Measurements from ENCODE around the gene RPS6KB1.
"Not testable (repeated sequence)": the region's sequence is repeated elsewhere in the genome, so short reads cannot be mapped to it uniquely, and the experiment has no call there.

The RPS6KB1 gene

GRCh38 chr17:59940697-59941096, 47.8 kb downstream of the RPS6KB1 start:
- DNase-seq (ENCODE audit: low read depth, low spot score) = not testable (repeated sequence)

GRCh38 chr17:59941131-59941530, 48.2 kb downstream of the RPS6KB1 start:
- DNase-seq (ENCODE audit: low read depth, low spot score) = no peak

- not testable (repeated sequence) for DNase-seq (ENCODE audit: low read depth, low spot score)
These were observed 53.5 kb downstream of the RPS6KB1 start for GRCh38 chr17:59946433-59946832.

- not testable (repeated sequence) for DNase-seq (ENCODE audit: low read depth, low spot score)
These were observed 54.4 kb downstream of the RPS6KB1 start for GRCh38 chr17:59947310-59947709.

- no peak for DNase-seq (ENCODE audit: low read depth, low spot score)
These were observed 57.1 kb downstream of the RPS6KB1 start for GRCh38 chr17:59950049-59950448.

GRCh38 chr17:59954856-59955255, 61.9 kb downstream of the RPS6KB1 start:
- no peak for DNase-seq (ENCODE audit: low read depth, low spot score)

GRCh38 chr17:59959574-59959973, 66.7 kb downstream of the RPS6KB1 start:
- DNase-seq (ENCODE audit: low read depth, low spot score) = not testable (repeated sequence)

- DNase-seq (ENCODE audit: low read depth, low spot score) = no peak
These were observed 69.9 kb downstream of the RPS6KB1 start for GRCh38 chr17:59962739-59963318.

GRCh38 chr17:59963738-59964481, 71.0 kb downstream of the RPS6KB1 start:
- DNase-seq (ENCODE audit: low read depth, low spot score) = peak; percentile 23

GRCh38 chr17:59964482-59965328, 71.8 kb downstream of the RPS6KB1 start, which contains the start of gene RNFT1:
TSS of gene RNFT1 (minus strand) at chr17:59964740. CDS start at chr17:59964663, 77 bp downstream.
- peak; percentile 82 for DNase-seq (ENCODE audit: low read depth, low spot score)

- not testable (repeated sequence) for DNase-seq (ENCODE audit: low read depth, low spot score)
These were observed 78.8 kb downstream of the RPS6KB1 start for GRCh38 chr17:59971771-59972170.

- no peak for DNase-seq (ENCODE audit: low read depth, low spot score)
These were observed 79.9 kb downstream of the RPS6KB1 start for GRCh38 chr17:59972778-59973177.

GRCh38 chr17:59973483-59973882, 80.6 kb downstream of the RPS6KB1 start:
- DNase-seq (ENCODE audit: low read depth, low spot score) = not testable (repeated sequence)

- DNase-seq (ENCODE audit: low read depth, low spot score) = not testable (repeated sequence)
These were observed 82.2 kb downstream of the RPS6KB1 start for GRCh38 chr17:59975166-59975565.

- DNase-seq (ENCODE audit: low read depth, low spot score) = not testable (repeated sequence)
These were observed 103.7 kb downstream of the RPS6KB1 start for GRCh38 chr17:59996608-59997007.
